OCI-LY7 (cell line): ENCODE data around the gene NAB1. TPM values are rescaled to one million over a fixed set of nuclear protein-coding genes. Genes with fewer than 3 reads are reported as not detected.

Experiments
- BruUV-seq: library from RNA; stranded (reverse); fragments of 400-500 nt; replicated peaks from 2 replicates; lab custom pipeline; 2021; lab: Mats Ljungman, UMichigan
- CTCF ChIA-PET: fragments of 300-600 bp; sonication (Branson Sonifier 250); formaldehyde crosslinking; loops from one replicate; lab custom pipeline; 2022; ENCODE audit warnings: antibody characterized with exemption; ENCODE audit not compliant: unreplicated experiment; lab: Charles Lee
- POLR2A ChIA-PET: fragments of 300-600 bp; sonication (Branson Sonifier 250); formaldehyde crosslinking; loops from one replicate; lab custom pipeline; 2022; ENCODE audit warnings: antibody characterized with exemption; lab: Charles Lee
- DNase-seq: peaks from one replicate; pipeline ENCODE4 v3.0.0-alpha.2; 2015; ENCODE audit warnings: low spot score
- H2AFZ ChIP-seq: fragments of 200-600 bp; sonication (generic), shearing (Covaris generic); 2 replicates; pipeline ENCODE4 v1.6.1; 2014; ENCODE audit warnings: mild to moderate bottlenecking, antibody characterized with exemption, low read length, moderate library complexity
- H3K27ac ChIP-seq: fragments of 200-600 bp; sonication (generic); 2 replicates; pipeline ENCODE4 v1.5.1; 2014; ENCODE audit warnings: mixed run types, low read depth, mild to moderate bottlenecking, moderate library complexity, low read length, inconsistent platforms; ENCODE audit not compliant: poor library complexity, severe bottlenecking
- H3K36me3 ChIP-seq: fragments of 200-600 bp; sonication (generic); 2 replicates; pipeline ENCODE4 v1.6.1; 2014; ENCODE audit warnings: mild to moderate bottlenecking, antibody characterized with exemption, low read length, moderate library complexity, mixed read lengths; ENCODE audit not compliant: insufficient read depth
- H3K4me1 ChIP-seq: fragments of 200-600 bp; sonication (generic); 2 replicates; pipeline ENCODE4 v1.5.1; 2014; ENCODE audit warnings: mild to moderate bottlenecking, low read length; ENCODE audit not compliant: insufficient read depth, poor library complexity, severe bottlenecking
- H3K4me2 ChIP-seq: fragments of 200-600 bp; sonication (generic); 2 replicates; pipeline ENCODE4 v1.6.1; 2014; ENCODE audit warnings: mild to moderate bottlenecking, low read length
- H3K4me3 ChIP-seq: fragments of 200-600 bp; sonication (generic); 2 replicates; pipeline ENCODE4 v1.5.1; 2014; ENCODE audit warnings: mild to moderate bottlenecking, low read depth, low read length; ENCODE audit not compliant: poor library complexity, severe bottlenecking
- H3K79me2 ChIP-seq: fragments of 200-600 bp; sonication (generic); 2 replicates; pipeline ENCODE4 v1.6.1; 2016; ENCODE audit warnings: low read depth, mild to moderate bottlenecking, low read length, moderate library complexity, mixed read lengths; ENCODE audit not compliant: insufficient read depth
- H3K9me2 ChIP-seq: fragments of 200-600 bp; sonication (generic); 2 replicates; pipeline ENCODE4 v1.6.1; 2016; ENCODE audit warnings: mild to moderate bottlenecking, low read length, mixed read lengths; ENCODE audit not compliant: insufficient read depth
- H3K9me3 ChIP-seq: fragments of 200-600 bp; sonication (generic); 2 replicates; pipeline ENCODE4 v1.6.1; 2014; ENCODE audit warnings: mild to moderate bottlenecking, mixed run types, low read length, mixed read lengths
- H4K20me1 ChIP-seq: fragments of 200-600 bp; sonication (generic); 2 replicates; pipeline ENCODE4 v1.6.1; 2014; ENCODE audit warnings: mild to moderate bottlenecking, antibody characterized with exemption, low read length, moderate library complexity, mixed read lengths; ENCODE audit not compliant: insufficient read depth
- CTCF ChIP-seq: fragments of 200-600 bp; sonication (generic); conservative IDR thresholded peaks from 2 replicates; pipeline ENCODE4 v1.5.1; 2014; ENCODE audit warnings: mild to moderate bottlenecking, antibody characterized with exemption, low read length, moderate library complexity, mixed read lengths
- EZH2phosphoT487 ChIP-seq: fragments of 200-600 bp; sonication (generic); IDR thresholded peaks from 2 replicates; pipeline ENCODE4 v1.6.1; 2018; ENCODE audit warnings: low read depth, borderline replicate concordance, mild to moderate bottlenecking, mixed run types, antibody characterized with exemption, low read length, moderate library complexity, mixed read lengths
- intact Hi-C: fragments of 100-400 bp; cut with micrococcal nuclease; formaldehyde crosslinking; loops from one replicate; pipeline ENCODE4 v1.10.0; 2022; ENCODE audit not compliant: unreplicated experiment
- total RNA-seq, 2 experiments: library from RNA; depleted of rRNA in 1 of 2; stranded (reverse); fragments of >200 nt in 1 of 2; shearing (Covaris generic) in 1 of 2; gene quantifications; 2 replicates each; pipeline ENCODE4 v1.2.3, GENCODE V29; 2014 to 2022

The NAB1 gene
- total RNA-seq, 2 experiments from 2014 or later, result 24.5 to 30.2 TPM

- TF ChIP-seq EZH2phosphoT487, result no peak
- TF ChIP-seq CTCF, result no peak
- Histone ChIP-seq H3K4me1 (no peaks in the 10 kb centered on the region), H3K27ac (no peak overlapping the region), H3K4me2 (no peak overlapping the region), H2AFZ (no peak overlapping the region), H3K79me2 (peaks cover 3% of the 10 kb centered on the region), H3K36me3 (peaks cover 32% of the 10 kb centered on the region), H3K4me3 (no peak overlapping the region), H3K9me3 (no peaks in the 10 kb centered on the region; the same call in 1 of the 2 replicates), H4K20me1 (0 out of 2 replicates have a peak, but pooled peaks cover 4% of the 10 kb centered on the region), H3K9me2 (no peaks in the 10 kb centered on the region)
- no peak for DNase-seq
- ChIA-PET POLR2A (interaction anchor here (1.2 to 4.8 kb wide), 5 partner anchors 8 to 22 kb away, joined by 3 to 24 read pairs (median 5); partner anchors contain the start of gene NAB1), CTCF (no interaction called here)
- intact Hi-C loops, result loop anchor here (10.0 kb wide), 1 partner anchor 351 kb away; the partner anchor contains the start of gene STAT1
- BruUV-seq, result no TSS peak
Measured at GRCh38 chr2:190663348-190663747, 14.5 kb downstream of the NAB1 start.

GRCh38 chr2:190663839-190664238 lies 15.0 kb downstream of the NAB1 start:
- Histone ChIP-seq H3K4me1 (no peaks in the 10 kb centered on the region), H3K4me3 (no peak overlapping the region), H3K36me3 (peaks cover 32% of the 10 kb centered on the region), H4K20me1 (0 out of 2 replicates have a peak, but pooled peaks cover 4% of the 10 kb centered on the region), H3K9me2 (no peaks in the 10 kb centered on the region), H3K4me2 (no peak overlapping the region), H2AFZ (no peak overlapping the region), H3K27ac (no peak overlapping the region), H3K9me3 (no peaks in the 10 kb centered on the region; the same call in 1 of the 2 replicates), H3K79me2 (peaks cover 3% of the 10 kb centered on the region)
- no peak for DNase-seq
- CTCF ChIA-PET, result no interaction called here
- BruUV-seq, result no TSS peak
- POLR2A ChIA-PET, result interaction anchor here (0.6 to 4.8 kb wide), 10 partner anchors 9 to 247 kb away, joined by 3 to 24 read pairs (median 4); partner anchors contain the start of gene NAB1
- intact Hi-C loops, result loop anchor here (10.0 kb wide), 1 partner anchor 351 kb away; the partner anchor contains the start of gene STAT1
- TF ChIP-seq EZH2phosphoT487 (no peak), CTCF (no peak)

- no peak for DNase-seq
- Histone ChIP-seq H3K79me2 (peaks cover 3% of the 10 kb centered on the region), H3K9me2 (no peaks in the 10 kb centered on the region), H2AFZ (no peak overlapping the region), H3K4me1 (no peaks in the 10 kb centered on the region), H3K36me3 (peaks cover 30% of the 10 kb centered on the region), H3K4me3 (no peak overlapping the region), H3K4me2 (no peak overlapping the region), H3K27ac (no peak overlapping the region), H3K9me3 (no peaks in the 10 kb centered on the region; the same call in 1 of the 2 replicates), H4K20me1 (0 out of 2 replicates have a peak, but pooled peaks cover 4% of the 10 kb centered on the region)
- CTCF ChIA-PET, result no interaction called here
- POLR2A ChIA-PET, result interaction anchor here (0.6 to 4.8 kb wide), 10 partner anchors 9 to 247 kb away, joined by 3 to 24 read pairs (median 4); partner anchors contain the start of gene NAB1
- intact Hi-C loops, result loop anchor here (10.0 kb wide), 1 partner anchor 351 kb away; the partner anchor contains the start of gene STAT1
- TF ChIP-seq EZH2phosphoT487 (no peak), CTCF (no peak)
- no TSS peak for BruUV-seq
Measured at GRCh38 chr2:190664240-190664639, 15.4 kb downstream of the NAB1 start.
